Erythroblast (primary cell): Measurements from ENCODE around the gene DSCAM.

Experiments used
- GATA1 ChIP-seq: IDR thresholded peaks from 2 replicates; pipeline ENCODE4 v1.6.1; 2011; ENCODE audit warnings: low read depth, mild to moderate bottlenecking, control low read depth, low read length, moderate library complexity
- POLR2A ChIP-seq: IDR thresholded peaks from 2 replicates; pipeline ENCODE4 v1.6.1; 2011; ENCODE audit warnings: mild to moderate bottlenecking, low read length

DNA sequence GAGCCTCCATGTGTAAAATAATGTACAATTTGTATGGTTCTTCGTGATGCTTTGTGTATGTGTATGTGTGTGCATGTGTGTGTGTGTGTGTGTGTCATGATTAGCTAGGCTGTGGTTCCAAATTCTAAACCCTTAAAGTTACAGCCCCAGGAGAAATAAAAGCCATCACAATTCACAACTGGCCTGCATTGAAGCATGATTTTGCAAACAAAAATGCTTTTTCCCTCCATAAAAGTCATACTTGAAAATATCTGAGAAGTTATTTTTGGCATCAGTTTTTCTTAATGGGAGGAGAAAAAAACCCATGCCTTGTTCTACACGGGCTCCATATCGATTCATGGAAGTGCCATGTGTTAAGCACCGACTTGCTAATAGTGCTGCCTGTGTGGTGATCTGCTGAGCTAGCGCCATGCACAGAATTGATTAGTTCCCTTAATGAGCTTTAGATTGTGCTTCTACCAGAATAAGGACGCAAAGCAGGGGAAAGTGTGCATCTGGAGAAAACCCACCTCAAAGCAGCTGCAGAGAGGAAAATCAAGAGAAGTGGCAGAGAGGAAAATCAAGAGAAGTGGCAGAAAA lies 207.3 kb downstream of the DSCAM start:
- TF ChIP-seq POLR2A: no peak
- no peak for TF ChIP-seq GATA1
